Measurements from ENCODE around the gene HPD. TPM values are rescaled to one million over a fixed set of nuclear protein-coding genes. Genes with fewer than 3 reads are reported as not detected.
A peak's percentile ranks its signal among the peaks of the same experiment; 100 is the strongest.
"Not testable (repeated sequence)": the region's sequence is repeated elsewhere in the genome, so short reads cannot be mapped to it uniquely, and the experiment has no call there.

HPD gene
- polyA plus RNA-seq, 1 donor = 2.6 TPM

DNA sequence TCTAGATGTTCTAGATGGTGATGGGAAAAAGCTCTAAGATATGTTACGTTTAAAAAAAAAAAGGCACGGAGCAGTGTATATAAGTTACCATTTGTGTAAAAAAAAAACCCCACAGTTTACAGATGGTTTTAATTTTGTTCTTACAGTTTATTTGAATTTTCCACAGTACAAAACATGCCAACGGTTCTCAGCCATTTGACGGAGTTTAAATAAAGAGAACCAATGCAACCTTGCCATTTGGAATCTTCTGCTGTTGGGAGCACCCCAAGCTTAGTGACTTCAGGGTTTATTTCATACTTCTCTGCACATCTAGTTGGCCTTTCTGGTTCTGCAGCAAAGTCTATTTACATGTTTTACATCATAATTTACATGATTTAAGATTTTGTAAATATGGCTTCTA lies 7.7 kb upstream of the HPD start:
- no peak for DNase-seq

GRCh38 chr12:121861636-121862254 lies 3.1 kb upstream of the HPD start:
- DNase-seq = no peak

- DNase-seq = not testable (repeated sequence)
Observed at GRCh38 chr12:121860699-121861098, 2.0 kb upstream of the HPD start.

- DNase-seq = no peak
Observed at GRCh38 chr12:121860257-121860656, 1.6 kb upstream of the HPD start.

- no peak for DNase-seq
Observed at GRCh38 chr12:121858318-121858661, 369 bp downstream of the HPD start.

GRCh38 chr12:121857322-121858246 lies 1.1 kb downstream of the HPD start:
- DNase-seq = no peak

GRCh38 chr12:121852392-121852791 lies 6.3 kb downstream of the HPD start:
- DNase-seq = not testable (repeated sequence)

- no peak for DNase-seq
Observed at GRCh38 chr12:121849665-121850064, 9.0 kb downstream of the HPD start.

DNA sequence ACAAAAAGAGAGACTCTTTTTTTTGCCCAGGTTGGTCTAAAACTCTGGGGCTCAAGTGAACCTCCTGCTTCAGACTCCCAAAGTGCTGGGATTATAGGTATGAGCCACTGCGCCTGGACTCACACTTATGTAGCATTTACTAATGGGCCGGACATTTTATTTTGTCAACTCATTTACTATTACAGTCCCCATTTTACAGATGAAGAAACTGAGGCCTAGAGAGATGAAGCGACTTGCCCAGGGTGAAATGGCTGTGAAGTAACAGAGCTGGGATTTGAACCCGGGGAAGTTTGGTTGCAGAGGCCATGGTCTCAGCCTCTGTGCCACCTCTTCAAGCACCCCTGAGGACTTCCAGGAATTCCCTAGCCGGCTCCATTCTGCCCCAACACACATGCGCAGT lies 9.4 kb downstream of the HPD start:
- DNase-seq = no peak

- DNase-seq = no peak
Observed at GRCh38 chr12:121845701-121846100, 13.0 kb downstream of the HPD start.

DNA sequence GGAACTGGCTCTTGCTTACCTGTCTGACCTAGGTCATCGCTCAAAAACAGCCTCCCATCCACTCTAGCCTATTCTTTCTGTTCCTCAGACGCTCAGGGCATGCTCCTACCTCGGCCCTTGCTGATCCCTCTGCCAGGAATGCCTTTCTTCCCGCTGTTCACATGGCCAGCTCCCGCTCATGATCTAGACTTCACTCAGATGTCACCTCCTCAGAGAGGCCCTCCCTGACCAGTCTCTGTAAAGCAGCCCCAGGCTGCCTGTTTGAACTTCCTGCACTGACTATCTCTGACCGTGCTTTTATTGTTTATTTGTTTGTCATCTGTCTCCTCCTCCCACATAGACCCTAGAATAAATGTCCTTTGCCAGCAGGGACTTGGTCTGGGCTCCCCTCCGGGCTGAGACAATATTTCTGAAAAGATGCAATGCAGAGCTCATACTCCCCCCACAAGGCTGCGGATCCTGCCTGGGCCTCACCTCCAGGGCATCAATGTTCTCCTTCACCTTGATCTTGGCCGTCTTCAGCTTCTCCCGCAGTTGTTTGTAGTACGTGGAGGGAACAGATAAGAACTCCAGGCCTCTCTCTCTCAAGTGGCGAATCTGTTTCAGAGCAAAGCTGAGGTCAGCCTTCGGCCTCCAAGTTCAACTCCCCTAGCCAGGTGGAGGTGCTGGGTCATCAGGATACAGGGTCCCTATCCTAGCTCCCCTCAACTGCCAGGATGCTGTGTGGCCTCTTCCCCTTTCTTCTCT lies 15.2 kb downstream of the HPD start:
- no peak for DNase-seq

DNA sequence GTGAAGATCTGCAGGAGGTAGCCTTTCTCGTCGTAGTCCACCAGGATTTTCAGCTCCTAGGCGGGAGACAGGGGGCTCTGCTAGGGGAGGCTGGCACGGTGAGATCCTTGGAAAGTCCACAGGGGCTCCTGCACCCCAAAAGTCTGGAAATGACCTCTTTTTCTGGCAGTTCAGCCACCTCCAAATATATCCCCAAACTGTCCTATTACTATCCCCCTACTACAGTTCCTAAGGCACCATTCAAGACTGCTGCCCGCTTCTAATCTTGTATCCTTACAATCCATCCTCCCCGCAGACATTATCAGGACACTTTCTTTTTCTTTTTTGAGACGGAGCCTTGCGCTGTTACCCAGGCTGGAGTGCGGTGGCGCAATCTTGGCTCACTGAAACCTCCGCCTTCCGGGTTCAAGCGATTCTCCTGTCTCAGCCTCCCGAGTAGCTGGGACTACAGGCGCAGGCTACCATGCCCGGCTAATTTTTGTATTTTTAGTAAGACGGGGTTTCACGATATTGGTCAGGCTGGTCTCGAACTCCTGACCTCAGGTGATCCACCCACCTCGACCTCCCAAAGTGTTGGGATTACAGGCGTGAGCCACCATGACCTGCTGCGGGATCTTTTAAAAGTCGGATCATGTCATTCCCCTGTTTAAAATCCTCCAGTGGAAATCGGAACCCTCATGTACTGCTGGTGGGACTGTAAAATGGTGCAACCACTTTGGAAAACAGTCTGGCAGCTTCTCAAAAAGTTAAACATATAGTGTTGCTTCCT lies 18.5 kb downstream of the HPD start:
- DNase-seq = no peak

- DNase-seq = peak; percentile 97
Observed at GRCh38 chr12:121839106-121839992, 19.3 kb downstream of the HPD start.

DNA sequence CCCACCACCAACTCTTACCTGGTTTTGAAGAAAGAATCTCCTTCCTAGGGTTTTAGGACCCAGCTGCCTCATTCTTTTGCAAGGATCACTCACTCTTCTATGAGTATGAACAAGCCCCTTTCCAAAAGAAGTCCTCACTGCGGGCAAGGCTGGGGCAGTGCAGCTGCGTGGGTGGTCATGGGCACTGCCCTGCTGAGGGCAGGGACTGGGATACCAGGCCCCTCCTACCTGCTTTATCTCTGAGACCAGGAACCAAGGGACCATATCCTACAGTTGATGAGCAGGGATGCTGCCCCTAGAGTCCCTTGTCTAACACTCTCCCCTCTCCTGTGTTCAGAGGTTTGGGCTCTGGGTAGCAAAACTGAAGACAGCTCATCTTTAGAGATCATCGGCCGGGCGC lies 20.5 kb downstream of the HPD start:
- DNase-seq = no peak

- DNase-seq = no peak
Observed at GRCh38 chr12:121837680-121838079, 21.0 kb downstream of the HPD start.

DNA sequence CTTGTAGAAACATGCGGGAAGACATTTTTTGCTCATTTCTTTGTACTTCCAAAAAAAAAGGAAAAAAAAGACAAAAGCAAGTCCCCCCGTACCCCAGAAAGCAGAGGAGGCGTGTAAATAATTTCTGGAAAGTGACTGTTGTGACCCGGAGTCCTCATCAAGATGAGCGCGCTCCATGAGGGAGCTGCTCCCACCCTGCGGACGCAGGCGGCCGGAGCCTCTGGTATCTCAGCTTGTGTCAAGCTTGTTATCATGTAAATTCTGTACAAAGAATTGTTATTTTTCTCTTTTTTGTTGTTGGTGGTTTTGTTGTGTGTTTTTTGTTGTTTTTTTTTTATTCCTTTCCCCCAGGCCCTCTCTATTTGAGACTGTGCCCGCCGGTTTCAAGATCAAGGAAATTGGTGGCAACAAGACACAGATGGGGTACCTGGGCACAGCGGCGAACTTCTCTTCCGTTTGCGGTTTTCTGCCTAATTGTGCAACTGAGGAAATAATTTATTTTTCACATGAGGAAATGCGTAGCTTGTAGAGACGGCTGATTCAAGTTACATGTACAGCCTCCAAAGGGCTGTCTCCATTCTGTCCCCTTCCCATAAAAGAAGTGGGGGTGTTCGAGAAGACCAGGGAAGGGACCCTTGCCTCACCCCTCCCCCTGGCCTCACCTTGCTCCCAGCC lies 27.0 kb downstream of the HPD start:
- DNase-seq = no peak

DNA sequence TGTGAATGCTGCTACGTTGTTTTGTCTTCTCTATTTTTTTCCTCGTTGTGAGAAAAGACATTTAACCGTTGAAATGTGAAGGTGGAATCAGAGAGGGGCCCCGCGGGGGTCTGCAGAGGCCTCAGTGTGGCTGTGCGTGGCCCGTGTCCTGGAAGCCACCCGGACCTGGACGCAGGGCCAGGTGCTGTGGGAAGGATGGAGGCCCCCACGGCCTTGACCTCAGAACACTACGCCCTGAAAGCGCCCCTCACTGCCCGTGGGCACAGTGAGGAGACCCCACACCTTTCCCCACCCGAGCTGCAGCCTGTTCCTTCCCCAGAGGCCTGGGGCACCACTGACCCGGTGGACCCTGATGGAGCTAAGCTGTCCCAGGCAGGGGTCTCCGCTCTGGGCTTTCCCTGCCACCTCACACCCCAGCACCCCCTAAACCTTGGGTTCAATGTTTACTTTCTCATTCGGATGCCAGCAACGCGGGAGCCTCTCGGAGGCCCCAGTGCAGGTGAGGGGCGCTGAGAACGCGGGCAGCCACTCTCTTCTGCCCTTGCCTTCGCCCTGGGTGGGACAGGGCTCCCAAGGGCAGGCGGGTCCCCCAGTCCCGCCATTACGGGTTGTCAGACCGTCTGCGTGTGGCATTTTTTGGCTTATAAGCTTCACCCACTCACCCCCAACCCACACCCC lies 27.9 kb downstream of the HPD start:
- no peak for DNase-seq

DNA sequence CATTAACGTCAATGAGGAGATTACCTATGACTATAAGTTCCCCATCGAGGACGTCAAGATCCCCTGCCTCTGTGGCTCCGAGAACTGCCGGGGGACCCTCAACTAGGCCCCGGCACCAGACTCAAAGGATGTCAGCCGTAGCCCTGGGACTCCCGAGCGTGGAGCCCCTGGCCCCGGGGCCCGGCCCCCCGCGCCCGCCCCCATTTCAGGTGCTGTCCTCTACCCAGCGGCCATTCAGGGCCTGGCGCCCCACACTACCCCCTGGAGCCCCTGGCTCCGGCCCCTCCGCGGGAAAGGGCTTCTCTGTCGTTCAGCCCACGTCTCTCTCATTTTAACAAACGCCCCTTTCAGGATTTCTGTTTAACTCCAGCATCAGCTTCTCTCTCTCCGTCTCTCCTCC lies 28.5 kb downstream of the HPD start:
- no peak for DNase-seq

DNA sequence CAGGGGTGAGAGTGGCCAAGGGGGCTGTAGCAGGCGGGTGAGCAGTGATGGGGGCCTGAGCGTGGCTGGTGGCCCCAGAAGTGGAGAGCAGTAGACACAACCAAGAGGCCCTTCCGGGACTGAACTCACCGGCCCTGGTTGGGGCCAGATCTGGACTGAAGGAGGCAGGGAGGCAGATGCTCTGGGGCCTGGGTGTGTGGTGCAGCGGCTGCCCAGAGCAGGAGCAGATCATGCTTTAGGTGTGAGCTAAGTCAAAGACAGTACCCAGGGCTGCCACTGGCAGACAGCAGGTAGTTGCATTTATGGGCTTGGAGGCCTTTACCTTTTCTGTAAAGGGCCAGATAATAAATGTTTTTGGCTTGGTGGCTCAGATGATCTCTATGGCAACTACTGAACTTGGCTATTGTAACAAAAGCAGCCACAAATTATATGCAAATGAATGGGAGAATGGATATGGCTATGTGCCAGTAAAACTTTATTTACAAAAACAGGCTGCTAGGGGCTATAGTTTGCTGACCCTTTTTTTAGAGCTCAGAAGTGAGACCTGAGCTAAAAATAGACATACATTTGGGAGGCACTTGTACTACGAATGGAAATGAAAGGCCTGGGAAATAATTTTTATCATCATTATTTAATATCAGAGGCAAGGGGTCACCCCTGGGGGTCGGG lies 29.3 kb downstream of the HPD start:
- no peak for DNase-seq
